NCI-H524 (cell line): ENCODE results near the gene GUCY1A1.

ENCODE experiments used
- DNase-seq, 2 experiments: peaks; one replicate each; lab custom pipeline; 2025; lab: John Stamatoyannopoulos, UW

GUCY1A1 gene

DNA sequence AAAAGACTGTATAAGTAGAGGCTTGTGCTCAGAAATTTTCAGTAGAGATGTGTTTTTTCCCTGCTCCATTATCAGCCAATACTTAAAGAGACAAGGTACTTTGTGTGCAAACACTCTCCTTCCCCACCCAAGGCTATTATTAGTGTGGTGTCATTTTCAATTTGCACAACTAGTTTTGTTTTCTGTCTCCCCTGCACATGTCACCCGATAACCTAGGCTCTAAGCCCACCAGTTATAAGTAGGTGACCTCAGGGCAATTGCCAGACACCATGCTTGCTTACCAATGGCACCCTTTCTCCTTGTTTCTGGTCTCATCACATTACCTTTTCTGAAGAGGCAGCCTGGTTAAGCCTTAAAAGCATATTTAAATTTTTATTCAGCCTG, 8.0 kb upstream of the GUCY1A1 start:
- no peak for DNase-seq

- DNase-seq: no peak
These were observed 7.5 kb upstream of the GUCY1A1 start for GRCh38 chr4:155659176-155659575.

DNA sequence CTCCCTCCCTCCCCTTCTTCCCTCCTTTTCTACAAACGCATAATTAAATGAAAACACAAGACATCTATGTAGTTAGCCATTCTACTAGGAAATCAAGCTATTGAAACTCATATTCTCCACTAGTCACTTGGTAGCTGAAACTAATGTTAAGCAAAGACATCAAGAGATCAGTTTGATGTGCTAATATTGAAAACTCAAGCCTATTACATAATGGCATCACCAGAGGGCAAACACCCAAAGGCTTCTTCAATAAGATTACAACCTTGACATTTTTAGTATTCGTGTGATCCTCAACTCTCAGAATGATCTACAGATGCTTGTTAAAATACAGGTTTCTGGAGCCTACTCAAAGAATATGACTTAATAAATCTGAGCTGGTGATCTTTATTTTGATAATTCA, 6.2 kb upstream of the GUCY1A1 start:
- DNase-seq: no peak

GRCh38 chr4:155665054-155665453, 1.6 kb upstream of the GUCY1A1 start:
- DNase-seq: no peak

- DNase-seq: peak in 1 of 2 experiments; percentile 20
These were observed 547 bp downstream of the GUCY1A1 start for GRCh38 chr4:155667222-155667567.

DNA sequence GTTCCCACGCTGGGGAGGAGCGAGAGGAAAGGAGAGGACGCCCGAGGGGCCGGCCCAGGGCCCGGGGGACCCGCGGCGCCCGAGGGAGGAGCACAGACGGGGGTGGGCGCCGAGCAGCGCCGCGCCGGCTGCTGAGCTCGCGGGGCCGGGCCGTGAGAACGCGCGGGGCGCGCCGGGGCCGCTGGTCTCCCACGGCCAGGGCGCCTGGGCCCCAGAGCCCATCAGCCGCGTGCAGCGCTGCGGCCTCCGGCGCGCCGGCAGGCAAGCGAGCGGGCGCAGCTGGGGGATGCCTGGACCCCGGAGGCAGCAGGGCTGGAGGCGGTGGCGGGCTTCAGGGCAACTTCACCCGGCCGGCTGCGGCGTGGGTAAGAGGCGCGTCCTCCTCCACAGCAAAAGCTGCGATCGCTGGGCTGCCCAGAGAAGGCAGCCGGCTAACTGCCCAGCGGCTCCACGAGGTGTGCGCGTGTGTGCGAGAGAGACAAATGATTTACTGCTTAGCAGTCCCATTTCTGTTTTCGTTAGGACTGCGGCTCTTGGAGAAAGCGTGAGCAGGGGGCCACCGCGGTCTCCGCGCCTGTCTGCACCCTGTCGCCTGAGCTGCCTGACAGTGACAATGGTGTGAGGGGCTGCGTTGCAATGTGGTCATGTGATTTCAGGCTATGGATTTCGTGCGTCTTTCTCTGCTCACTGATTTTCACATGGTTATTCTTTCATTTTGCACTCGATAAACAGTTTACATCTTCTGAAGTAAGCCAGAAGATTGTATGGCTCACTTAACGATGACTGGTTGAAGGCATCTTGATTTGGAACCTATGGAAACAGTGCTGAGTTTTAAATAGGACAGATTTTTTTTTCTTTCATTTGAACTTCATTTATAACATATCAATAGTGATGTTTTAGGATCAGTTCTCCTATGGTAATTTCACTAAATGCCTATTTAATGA, 1.2 kb downstream of the GUCY1A1 start:
- DNase-seq: peak in 1 of 2 experiments; percentile 27

- no peak for DNase-seq
These were observed 2.1 kb downstream of the GUCY1A1 start for GRCh38 chr4:155668707-155669220.

- no peak for DNase-seq
These were observed 5.7 kb downstream of the GUCY1A1 start for GRCh38 chr4:155672342-155672741.

GRCh38 chr4:155673453-155673979, 6.9 kb downstream of the GUCY1A1 start:
- DNase-seq: no peak

- DNase-seq: no peak
These were observed 8.0 kb downstream of the GUCY1A1 start for GRCh38 chr4:155674669-155675071.

GRCh38 chr4:155675709-155676429, 9.2 kb downstream of the GUCY1A1 start:
- no peak for DNase-seq

GRCh38 chr4:155676430-155676825, 9.8 kb downstream of the GUCY1A1 start:
- DNase-seq: no peak

- no peak for DNase-seq
These were observed 11.4 kb downstream of the GUCY1A1 start for GRCh38 chr4:155678011-155678410.

GRCh38 chr4:155679343-155679742, 12.7 kb downstream of the GUCY1A1 start:
- DNase-seq: no peak

GRCh38 chr4:155681886-155682285, 15.2 kb downstream of the GUCY1A1 start:
- DNase-seq: no peak

GRCh38 chr4:155684423-155684822, 17.8 kb downstream of the GUCY1A1 start:
- no peak for DNase-seq

DNA sequence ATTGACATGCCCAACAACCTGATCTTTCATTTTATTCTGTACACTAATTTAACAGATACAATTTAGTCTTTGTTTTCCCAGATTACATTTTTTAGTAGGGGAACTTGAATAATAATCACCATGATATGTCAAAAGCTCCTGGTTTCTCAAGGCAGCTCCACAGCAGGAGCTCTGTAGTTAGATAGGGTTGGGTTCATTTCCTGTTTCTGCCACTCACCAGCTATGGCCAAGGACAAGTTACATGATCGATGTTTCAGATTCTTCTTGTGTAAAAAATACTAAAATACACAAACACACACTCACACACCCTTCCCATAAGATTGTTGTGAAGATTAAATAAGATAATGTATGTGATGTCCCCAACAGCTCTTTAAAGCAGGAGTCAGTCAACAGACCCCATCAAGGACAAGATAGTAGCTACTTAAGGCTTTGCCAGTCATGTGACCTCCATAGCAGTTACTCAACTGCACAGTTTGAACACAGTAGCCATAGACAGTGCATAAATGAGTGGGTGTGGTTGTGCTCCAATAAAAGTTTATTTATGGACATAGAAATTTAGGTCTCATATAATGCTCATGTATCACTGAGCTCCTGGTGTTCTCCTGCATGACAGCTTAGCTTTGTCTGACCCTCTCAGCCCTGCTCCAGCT, 18.4 kb downstream of the GUCY1A1 start:
- no peak for DNase-seq

- DNase-seq: peak in 1 of 2 experiments; percentile 50
These were observed 20.8 kb downstream of the GUCY1A1 start for GRCh38 chr4:155687380-155687982.

- DNase-seq: no peak
These were observed 21.6 kb downstream of the GUCY1A1 start for GRCh38 chr4:155688211-155688610.

- DNase-seq: no peak
These were observed 22.2 kb downstream of the GUCY1A1 start for GRCh38 chr4:155688860-155689259.

DNA sequence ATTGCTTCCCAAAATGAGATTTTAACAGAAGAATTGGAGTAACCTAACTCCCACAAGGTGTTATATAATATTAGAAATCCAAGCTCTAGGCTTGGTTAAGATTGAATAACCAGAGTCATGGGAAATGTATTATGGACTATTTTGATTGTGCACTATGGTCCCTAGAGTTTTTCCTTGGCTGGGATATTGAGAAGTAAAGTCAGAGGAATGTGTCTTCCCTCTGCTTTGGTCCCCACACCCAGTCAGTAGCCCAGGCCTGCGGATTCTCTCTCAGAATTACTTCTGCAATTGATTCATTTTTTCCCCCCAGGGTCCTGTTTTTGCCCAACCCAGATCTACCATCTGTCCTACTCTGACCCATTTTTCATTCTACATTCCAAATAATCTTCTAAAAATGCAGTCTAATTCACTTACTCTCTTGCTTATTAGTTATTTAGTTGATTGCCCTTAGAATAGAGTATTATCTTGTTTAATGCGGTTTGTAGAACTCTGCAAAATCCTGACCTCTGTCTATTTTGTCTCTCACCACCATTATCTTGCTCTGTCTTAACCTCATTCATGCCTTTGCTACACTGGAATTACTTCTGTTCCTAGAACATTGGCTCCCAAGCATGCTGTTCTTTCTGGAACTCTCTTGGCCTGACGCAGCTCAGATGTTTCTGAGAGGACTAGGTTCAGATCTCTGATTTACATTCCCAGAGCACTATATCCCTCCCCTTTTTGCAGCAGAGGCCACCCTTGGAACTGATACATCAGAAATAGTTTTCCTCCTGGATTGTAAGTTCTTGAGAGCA, 23.6 kb downstream of the GUCY1A1 start:
- no peak for DNase-seq
